ENCODE measurements around the gene RNU6-1. TPM values are rescaled to one million over a fixed set of nuclear protein-coding genes. Genes with fewer than 3 reads are reported as not detected.
A peak's percentile ranks its signal among the peaks of the same experiment; 100 is the strongest.

The RNU6-1 gene
- total and polyA plus RNA-seq, 2 donors (not counting 1 experiment from before 2014, with no cell fraction given): not detected

DNA sequence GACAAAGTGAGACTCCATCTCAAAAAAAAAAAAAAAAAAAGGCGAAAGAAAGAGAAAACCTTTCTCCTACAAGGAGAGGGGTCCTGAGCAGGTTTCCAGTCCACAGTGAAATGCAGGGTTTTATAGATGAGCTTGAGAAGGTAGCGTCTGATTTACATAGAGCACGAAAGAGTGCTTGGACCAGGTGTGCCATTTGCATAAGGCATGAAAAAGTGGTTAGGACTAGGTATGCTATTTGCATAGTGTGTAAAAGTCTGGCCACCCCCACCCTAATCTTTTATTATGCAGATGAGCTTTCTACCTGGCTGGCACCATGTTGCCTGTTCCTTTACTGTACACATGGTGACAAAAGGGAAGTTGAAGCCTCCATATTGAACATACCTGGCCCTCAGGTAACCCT is 13.6 kb upstream of the RNU6-1 start:
- CTCF ChIA-PET: interaction anchor here (0.7 to 1.9 kb wide), 3 partner anchors 9 to 453 kb away, joined by 3 to 8 read pairs (median 3); no protein-coding TSS in a partner anchor
- POLR2A ChIA-PET: no interaction called here
- no peak overlapping the region for H3K4me2 ChIP-seq (replicated peaks; ENCODE audit: low read depth, low read length, poor library complexity, severe bottlenecking)

DNA sequence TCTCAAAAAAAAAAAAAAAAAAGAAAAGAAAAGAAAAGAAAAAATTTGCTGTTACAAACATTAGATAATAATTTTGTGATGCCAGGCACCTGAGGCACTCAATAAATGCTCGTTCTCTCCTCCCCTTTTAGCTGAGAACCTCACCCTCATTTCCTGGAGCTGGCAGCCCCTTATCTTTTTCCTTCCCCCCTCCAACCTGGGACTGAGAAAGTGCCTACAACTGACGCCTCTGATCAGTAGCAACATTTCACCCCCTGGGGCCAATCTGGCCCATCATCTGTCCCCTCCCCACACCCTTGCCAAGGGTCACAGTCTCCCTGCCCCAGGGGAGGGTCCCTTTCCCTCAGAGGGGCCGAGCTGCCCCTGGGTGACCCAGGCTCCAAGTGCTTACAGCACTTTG is 12.6 kb upstream of the RNU6-1 start:
- H2AFZ ChIP-seq (ENCODE audit: insufficient read depth, low read depth, low read length, poor library complexity, severe bottlenecking): no peak overlapping the region
- no peaks in the 10 kb centered on the region for H4K20me1 ChIP-seq (ENCODE audit: control insufficient read depth, insufficient read depth, low read length, poor library complexity, severe bottlenecking)
- no peak overlapping the region for H3K4me2 ChIP-seq (replicated peaks; ENCODE audit: low read depth, low read length, poor library complexity, severe bottlenecking)
- H3K27me3 ChIP-seq (replicated peaks in 1 of 4; ENCODE audit: control extremely low read depth in 1 of 4, control insufficient read depth in 3 of 4, insufficient read depth in 4 of 4, low read length in 3 of 4): peaks cover 0 to 8% (median 4%) of the 10 kb centered on the region in 4 experiments
- Mint-ChIP-seq H3K27ac (no peak overlapping the region), H3K27me3 (peaks cover 10% of the 10 kb centered on the region), H3K4me3 (no peak overlapping the region), H3K9me3 (ENCODE audit: insufficient read depth) (peaks cover 2% of the 10 kb centered on the region), H3K4me1 (peaks cover 19% of the 10 kb centered on the region)
- WGBS (ENCODE audit: insufficient coverage): 84% methylated on average over 2 of the region's 3 CpGs
- no peak for ATAC-seq (ENCODE audit: low read depth)
- ChIA-PET CTCF (no interaction called here), POLR2A (interaction anchor here (0.6 kb wide), 2 partner anchors 12 kb away, joined by 5 to 7 read pairs; no protein-coding TSS in a partner anchor)
- H3K4me3 ChIP-seq (ENCODE audit: control extremely low read depth in 1 of 5, extremely low read depth in 1 of 5, insufficient read depth in 1 of 5, low read depth in 2 of 5, low read length in 4 of 5): no peak overlapping the region
- peaks cover 0 to 10% (median 5%) of the 10 kb centered on the region in 3 donors for H3K9me3 ChIP-seq (ENCODE audit: control extremely low read depth in 1 of 3, control insufficient read depth in 2 of 3, insufficient read depth in 1 of 3, low read length in 2 of 3)
- no peak for TF ChIP-seq EZH2 (IDR thresholded peaks at IDR 0.05; ENCODE audit: borderline replicate concordance, insufficient read depth, low read depth, low read length, poor library complexity, severe bottlenecking)
- TF ChIP-seq, protein P1, sequence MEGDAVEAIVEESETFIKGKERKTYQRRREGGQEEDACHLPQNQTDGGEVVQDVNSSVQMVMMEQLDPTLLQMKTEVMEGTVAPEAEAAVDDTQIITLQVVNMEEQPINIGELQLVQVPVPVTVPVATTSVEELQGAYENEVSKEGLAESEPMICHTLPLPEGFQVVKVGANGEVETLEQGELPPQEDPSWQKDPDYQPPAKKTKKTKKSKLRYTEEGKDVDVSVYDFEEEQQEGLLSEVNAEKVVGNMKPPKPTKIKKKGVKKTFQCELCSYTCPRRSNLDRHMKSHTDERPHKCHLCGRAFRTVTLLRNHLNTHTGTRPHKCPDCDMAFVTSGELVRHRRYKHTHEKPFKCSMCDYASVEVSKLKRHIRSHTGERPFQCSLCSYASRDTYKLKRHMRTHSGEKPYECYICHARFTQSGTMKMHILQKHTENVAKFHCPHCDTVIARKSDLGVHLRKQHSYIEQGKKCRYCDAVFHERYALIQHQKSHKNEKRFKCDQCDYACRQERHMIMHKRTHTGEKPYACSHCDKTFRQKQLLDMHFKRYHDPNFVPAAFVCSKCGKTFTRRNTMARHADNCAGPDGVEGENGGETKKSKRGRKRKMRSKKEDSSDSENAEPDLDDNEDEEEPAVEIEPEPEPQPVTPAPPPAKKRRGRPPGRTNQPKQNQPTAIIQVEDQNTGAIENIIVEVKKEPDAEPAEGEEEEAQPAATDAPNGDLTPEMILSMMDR (IDR thresholded peaks at IDR 0.05): no peak
- H3K79me2 ChIP-seq (ENCODE audit: control insufficient read depth, insufficient read depth, low read length): no peaks in the 10 kb centered on the region
- DNase-seq: no peak
- H3K27ac ChIP-seq (ENCODE audit: low read length in 2 of 2): no peak overlapping the region
- intact Hi-C loops (cut with micrococcal nuclease): no loop called here
- H3K9ac ChIP-seq (ENCODE audit: low read length): no peak overlapping the region
- H3K4me1 ChIP-seq (ENCODE audit: control insufficient read depth in 2 of 2, insufficient read depth in 2 of 2, low read length in 2 of 2): peaks cover 3 to 15% of the 10 kb centered on the region in 2 donors
- H3K36me3 ChIP-seq (replicated peaks in 1 of 2; ENCODE audit: control extremely low read depth in 1 of 2, control insufficient read depth in 1 of 2, extremely low read depth in 1 of 2, insufficient read depth in 2 of 2, low read length in 1 of 2): no peaks in the 10 kb centered on the region

More for the DNA sequence above, 13.6 kb upstream of the RNU6-1 start:
- DNase-seq (no peak), ATAC-seq (ENCODE audit: low read depth) (no peak)
- Histone ChIP-seq H3K9me3 (ENCODE audit: control extremely low read depth in 1 of 3, control insufficient read depth in 2 of 3, insufficient read depth in 1 of 3, low read length in 2 of 3) (peaks cover 0 to 10% (median 5%) of the 10 kb centered on the region in 3 donors), H2AFZ (ENCODE audit: insufficient read depth, low read depth, low read length, poor library complexity, severe bottlenecking) (no peak overlapping the region), H3K4me3 (ENCODE audit: control extremely low read depth in 1 of 5, extremely low read depth in 1 of 5, insufficient read depth in 1 of 5, low read depth in 2 of 5, low read length in 4 of 5) (no peak overlapping the region), H3K4me1 (ENCODE audit: control insufficient read depth in 2 of 2, insufficient read depth in 2 of 2, low read length in 2 of 2) (peaks cover 3 to 15% of the 10 kb centered on the region in 2 donors), H3K79me2 (ENCODE audit: control insufficient read depth, insufficient read depth, low read length) (no peaks in the 10 kb centered on the region), H3K9ac (ENCODE audit: low read length) (no peak overlapping the region), H3K27me3 (replicated peaks in 1 of 4; ENCODE audit: control extremely low read depth in 1 of 4, control insufficient read depth in 3 of 4, insufficient read depth in 4 of 4, low read length in 3 of 4) (peaks cover 0 to 8% (median 4%) of the 10 kb centered on the region in 4 experiments), H3K36me3 (replicated peaks in 1 of 2; ENCODE audit: control extremely low read depth in 1 of 2, control insufficient read depth in 1 of 2, extremely low read depth in 1 of 2, insufficient read depth in 2 of 2, low read length in 1 of 2) (no peaks in the 10 kb centered on the region), H3K27ac (ENCODE audit: low read length in 2 of 2) (no peak overlapping the region), H4K20me1 (ENCODE audit: control insufficient read depth, insufficient read depth, low read length, poor library complexity, severe bottlenecking) (no peaks in the 10 kb centered on the region)
- peaks cover 10% of the 10 kb centered on the region for H3K27me3 Mint-ChIP-seq
- peaks cover 2% of the 10 kb centered on the region for H3K9me3 Mint-ChIP-seq (ENCODE audit: insufficient read depth)
- H3K27ac Mint-ChIP-seq: peak overlapping the region; percentile 32
- TF ChIP-seq, protein P1 (IDR thresholded peaks at IDR 0.05): no peak
- no peak for TF ChIP-seq EZH2 (IDR thresholded peaks at IDR 0.05; ENCODE audit: borderline replicate concordance, insufficient read depth, low read depth, low read length, poor library complexity, severe bottlenecking)
- intact Hi-C loops (cut with micrococcal nuclease): no loop called here
- peaks cover 19% of the 10 kb centered on the region for H3K4me1 Mint-ChIP-seq
- no peak overlapping the region for H3K4me3 Mint-ChIP-seq
- WGBS (ENCODE audit: insufficient coverage): no CpG with 5 or more reads among the region's 3 CpGs

Data from B cell (primary cell).